ENCODE data around the gene CFAP52.

The CFAP52 gene

GRCh38 chr17:9676084-9676483 lies 99.6 kb downstream of the CFAP52 start:
- Mint-ChIP-seq H3K36me3 (ENCODE audit: low read depth) (no peaks in the 10 kb centered on the region), H3K4me3 (no peak overlapping the region), H3K4me1 (ENCODE audit: low read depth) (no peaks in the 10 kb centered on the region), H3K27ac (no peak overlapping the region), H3K9me3 (peaks cover 9% of the 10 kb centered on the region), H3K27me3 (ENCODE audit: low read depth) (no peaks in the 10 kb centered on the region)
- no peak for DNase-seq (ENCODE audit: low spot score)

- no peak for DNase-seq (ENCODE audit: low spot score)
- H3K9me3 Mint-ChIP-seq, result peaks cover 9% of the 10 kb centered on the region
- H3K4me3 Mint-ChIP-seq, result no peak overlapping the region
Measured at GRCh38 chr17:9676820-9677310, 100.4 kb downstream of the CFAP52 start.

GRCh38 chr17:9677411-9677810 lies 101.0 kb downstream of the CFAP52 start:
- H3K4me1 Mint-ChIP-seq (ENCODE audit: low read depth), result no peaks in the 10 kb centered on the region
- H3K27me3 Mint-ChIP-seq (ENCODE audit: low read depth), result no peaks in the 10 kb centered on the region
- H3K27ac Mint-ChIP-seq, result no peak overlapping the region
- no peaks in the 10 kb centered on the region for H3K36me3 Mint-ChIP-seq (ENCODE audit: low read depth)
- no peak overlapping the region for H3K4me3 Mint-ChIP-seq
- no peak for DNase-seq (ENCODE audit: low spot score)
- peaks cover 9% of the 10 kb centered on the region for H3K9me3 Mint-ChIP-seq

More at GRCh38 chr17:9676820-9677310, 100.4 kb downstream of the CFAP52 start:
- H3K27ac Mint-ChIP-seq, result no peak overlapping the region
- H3K36me3 Mint-ChIP-seq (ENCODE audit: low read depth), result no peaks in the 10 kb centered on the region
- no peaks in the 10 kb centered on the region for H3K4me1 Mint-ChIP-seq (ENCODE audit: low read depth)
- H3K27me3 Mint-ChIP-seq (ENCODE audit: low read depth), result no peaks in the 10 kb centered on the region

GRCh38 chr17:9677896-9678295 lies 101.5 kb downstream of the CFAP52 start:
- H3K4me3 Mint-ChIP-seq, result no peak overlapping the region
- DNase-seq (ENCODE audit: low spot score), result no peak
- H3K27me3 Mint-ChIP-seq (ENCODE audit: low read depth), result no peaks in the 10 kb centered on the region
- no peaks in the 10 kb centered on the region for H3K4me1 Mint-ChIP-seq (ENCODE audit: low read depth)
- peaks cover 9% of the 10 kb centered on the region for H3K9me3 Mint-ChIP-seq
- H3K27ac Mint-ChIP-seq, result no peak overlapping the region
- no peaks in the 10 kb centered on the region for H3K36me3 Mint-ChIP-seq (ENCODE audit: low read depth)

- H3K4me1 Mint-ChIP-seq (ENCODE audit: low read depth), result no peaks in the 10 kb centered on the region
- H3K27ac Mint-ChIP-seq, result no peak overlapping the region
- DNase-seq (ENCODE audit: low spot score), result no peak
- no peaks in the 10 kb centered on the region for H3K36me3 Mint-ChIP-seq (ENCODE audit: low read depth)
- H3K4me3 Mint-ChIP-seq, result no peak overlapping the region
- no peaks in the 10 kb centered on the region for H3K27me3 Mint-ChIP-seq (ENCODE audit: low read depth)
- H3K9me3 Mint-ChIP-seq, result peaks cover 3% of the 10 kb centered on the region
Measured at GRCh38 chr17:9684955-9685621, 108.6 kb downstream of the CFAP52 start.
